Measurements from ENCODE around the gene LGALS3BP.

Gene LGALS3BP

GRCh38 chr17:78998311-78999055 is 18.8 kb upstream of the LGALS3BP start:
- no peak for DNase-seq

GRCh38 chr17:78997881-78998280 is 18.2 kb upstream of the LGALS3BP start:
- DNase-seq = no peak

- DNase-seq = no peak
Observed at GRCh38 chr17:78997231-78997741, 17.6 kb upstream of the LGALS3BP start.

GRCh38 chr17:78996781-78997201 is 17.1 kb upstream of the LGALS3BP start:
- DNase-seq = no peak

GRCh38 chr17:78995761-78996451 is 16.2 kb upstream of the LGALS3BP start:
- no peak for DNase-seq

GRCh38 chr17:78995022-78995760 is 15.5 kb upstream of the LGALS3BP start:
- DNase-seq = no peak

GRCh38 chr17:78993981-78994671 is 14.4 kb upstream of the LGALS3BP start:
- DNase-seq = no peak

- peak; percentile 50 for DNase-seq
Observed at GRCh38 chr17:78993241-78993956, 13.7 kb upstream of the LGALS3BP start.

- no peak for DNase-seq
Observed at GRCh38 chr17:78992542-78993212, 13.0 kb upstream of the LGALS3BP start.

GRCh38 chr17:78991906-78992532 is 12.3 kb upstream of the LGALS3BP start:
- DNase-seq = no peak

GRCh38 chr17:78991017-78991738 is 11.5 kb upstream of the LGALS3BP start:
- DNase-seq = no peak

- no peak for DNase-seq
Observed at GRCh38 chr17:78990349-78991016, 10.8 kb upstream of the LGALS3BP start.

- no peak for DNase-seq
Observed at GRCh38 chr17:78988152-78988551, 8.4 kb upstream of the LGALS3BP start.

- no peak for DNase-seq
Observed at GRCh38 chr17:78986649-78987328, 7.1 kb upstream of the LGALS3BP start.

- DNase-seq = peak; percentile 20
Observed at GRCh38 chr17:78986048-78986648, 6.4 kb upstream of the LGALS3BP start.

GRCh38 chr17:78985395-78985794 is 5.7 kb upstream of the LGALS3BP start:
- DNase-seq = no peak

- DNase-seq = no peak
Observed at GRCh38 chr17:78981010-78981888, 1.5 kb upstream of the LGALS3BP start.

- DNase-seq = no peak
Observed at GRCh38 chr17:78980624-78980972, 875 bp upstream of the LGALS3BP start.
